Measurements from ENCODE around the gene PPIL1.

DNA sequence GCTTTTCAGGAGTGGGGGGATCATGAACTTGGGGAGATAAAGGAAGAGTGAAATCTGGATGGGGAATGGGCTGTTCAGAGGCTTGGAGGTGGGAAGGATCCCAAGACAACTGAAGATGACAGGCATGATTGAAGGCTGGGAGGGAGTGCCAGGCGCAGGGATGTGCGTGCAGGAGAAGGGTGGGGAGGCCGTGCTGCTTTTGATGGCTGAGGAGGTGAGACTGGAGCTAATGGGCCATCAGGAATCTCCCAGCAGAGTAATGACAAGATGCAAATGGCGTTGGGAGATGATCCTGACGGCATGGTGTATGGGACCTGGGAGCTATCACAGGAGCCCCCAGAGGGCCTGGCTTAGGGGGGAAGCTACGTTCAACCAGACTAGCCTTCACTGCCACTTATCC, 36.9 kb downstream of the PPIL1 start:
- TF ChIP-seq EZH2 (IDR thresholded peaks at IDR 0.05; ENCODE audit: borderline replicate concordance) (no peak), EZH2phosphoT487 (IDR thresholded peaks at IDR 0.05; ENCODE audit: low read depth, severe bottlenecking, unreplicated experiment) (no peak)
- TF ChIP-seq, protein P1, sequence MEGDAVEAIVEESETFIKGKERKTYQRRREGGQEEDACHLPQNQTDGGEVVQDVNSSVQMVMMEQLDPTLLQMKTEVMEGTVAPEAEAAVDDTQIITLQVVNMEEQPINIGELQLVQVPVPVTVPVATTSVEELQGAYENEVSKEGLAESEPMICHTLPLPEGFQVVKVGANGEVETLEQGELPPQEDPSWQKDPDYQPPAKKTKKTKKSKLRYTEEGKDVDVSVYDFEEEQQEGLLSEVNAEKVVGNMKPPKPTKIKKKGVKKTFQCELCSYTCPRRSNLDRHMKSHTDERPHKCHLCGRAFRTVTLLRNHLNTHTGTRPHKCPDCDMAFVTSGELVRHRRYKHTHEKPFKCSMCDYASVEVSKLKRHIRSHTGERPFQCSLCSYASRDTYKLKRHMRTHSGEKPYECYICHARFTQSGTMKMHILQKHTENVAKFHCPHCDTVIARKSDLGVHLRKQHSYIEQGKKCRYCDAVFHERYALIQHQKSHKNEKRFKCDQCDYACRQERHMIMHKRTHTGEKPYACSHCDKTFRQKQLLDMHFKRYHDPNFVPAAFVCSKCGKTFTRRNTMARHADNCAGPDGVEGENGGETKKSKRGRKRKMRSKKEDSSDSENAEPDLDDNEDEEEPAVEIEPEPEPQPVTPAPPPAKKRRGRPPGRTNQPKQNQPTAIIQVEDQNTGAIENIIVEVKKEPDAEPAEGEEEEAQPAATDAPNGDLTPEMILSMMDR (IDR thresholded peaks at IDR 0.05; ENCODE audit: poor library complexity): no peak

All from hepatocyte (in vitro differentiated cells).